ENCODE results near the gene KIF6. TPM values are rescaled to one million over a fixed set of nuclear protein-coding genes. Genes with fewer than 3 reads are reported as not detected.

Gene KIF6
- total RNA-seq, 1 donor from 2014 or later, result not detected

DNA sequence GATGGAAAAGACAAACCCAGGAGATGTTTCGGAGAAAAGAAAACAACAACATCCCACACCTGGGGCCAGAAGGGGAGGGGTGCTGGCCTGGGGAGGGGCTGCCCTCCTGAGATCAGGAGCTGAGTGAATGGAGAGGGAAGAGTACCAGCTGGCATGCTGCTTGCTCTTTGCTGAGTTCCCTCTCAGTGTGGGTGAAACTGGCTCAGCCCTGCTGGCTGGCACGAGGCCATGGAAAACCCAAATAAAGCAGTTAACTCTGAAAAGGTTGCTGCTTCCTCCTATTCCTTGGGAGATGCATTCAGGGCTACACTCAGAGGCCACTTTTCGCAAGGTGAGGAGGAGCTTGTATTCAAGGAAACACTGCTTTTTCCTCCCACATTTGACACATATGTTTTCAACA, 394.7 kb downstream of the KIF6 start:
- no peak for TF ChIP-seq POLR2AphosphoS5 (IDR thresholded peaks at IDR 0.05; ENCODE audit: insufficient read depth in 1 of 2, low read depth in 1 of 2)
- no peak for TF ChIP-seq POLR2A (IDR thresholded peaks at IDR 0.05)
- TF ChIP-seq, protein P1, sequence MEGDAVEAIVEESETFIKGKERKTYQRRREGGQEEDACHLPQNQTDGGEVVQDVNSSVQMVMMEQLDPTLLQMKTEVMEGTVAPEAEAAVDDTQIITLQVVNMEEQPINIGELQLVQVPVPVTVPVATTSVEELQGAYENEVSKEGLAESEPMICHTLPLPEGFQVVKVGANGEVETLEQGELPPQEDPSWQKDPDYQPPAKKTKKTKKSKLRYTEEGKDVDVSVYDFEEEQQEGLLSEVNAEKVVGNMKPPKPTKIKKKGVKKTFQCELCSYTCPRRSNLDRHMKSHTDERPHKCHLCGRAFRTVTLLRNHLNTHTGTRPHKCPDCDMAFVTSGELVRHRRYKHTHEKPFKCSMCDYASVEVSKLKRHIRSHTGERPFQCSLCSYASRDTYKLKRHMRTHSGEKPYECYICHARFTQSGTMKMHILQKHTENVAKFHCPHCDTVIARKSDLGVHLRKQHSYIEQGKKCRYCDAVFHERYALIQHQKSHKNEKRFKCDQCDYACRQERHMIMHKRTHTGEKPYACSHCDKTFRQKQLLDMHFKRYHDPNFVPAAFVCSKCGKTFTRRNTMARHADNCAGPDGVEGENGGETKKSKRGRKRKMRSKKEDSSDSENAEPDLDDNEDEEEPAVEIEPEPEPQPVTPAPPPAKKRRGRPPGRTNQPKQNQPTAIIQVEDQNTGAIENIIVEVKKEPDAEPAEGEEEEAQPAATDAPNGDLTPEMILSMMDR (IDR thresholded peaks at IDR 0.05), result no peak
- H3K27me3 ChIP-seq, result no peaks in the 10 kb centered on the region
- H3K27ac ChIP-seq, result no peak overlapping the region
- no peak for DNase-seq (ENCODE audit: extremely low spot score in 2 of 2)
- H3K9me3 ChIP-seq, result no peaks in the 10 kb centered on the region
- H3K36me3 ChIP-seq, result no peaks in the 10 kb centered on the region
- intact Hi-C loops (cut with DNase I), result no loop called here
- no peaks in the 10 kb centered on the region for H3K4me1 ChIP-seq
- no peak overlapping the region for H3K4me3 ChIP-seq

DNA sequence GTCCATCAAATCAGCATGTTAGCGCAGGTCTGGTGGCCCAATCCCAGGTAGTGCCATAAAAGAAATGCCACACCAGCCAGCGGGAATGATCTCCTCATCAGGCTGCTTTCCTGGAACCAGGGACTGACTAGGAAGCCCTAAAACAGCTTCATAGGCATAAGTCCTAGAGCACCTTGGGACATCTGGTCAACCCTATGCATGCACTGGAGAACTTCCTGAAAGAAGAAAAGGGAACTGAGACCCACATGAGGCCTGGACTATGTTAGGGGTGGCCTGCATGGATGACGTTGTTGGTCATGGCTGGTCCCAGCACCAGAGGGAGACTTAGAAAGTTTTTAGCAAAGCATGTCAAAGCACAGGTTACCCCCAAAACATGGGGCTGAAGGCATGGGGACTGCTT, 395.2 kb downstream of the KIF6 start:
- DNase-seq (ENCODE audit: extremely low spot score in 2 of 2), result no peak
- intact Hi-C loops (cut with DNase I), result no loop called here
- H3K4me3 ChIP-seq, result no peak overlapping the region
- TF ChIP-seq, protein P1 (IDR thresholded peaks at IDR 0.05), result no peak
- no peak overlapping the region for H3K27ac ChIP-seq
- H3K9me3 ChIP-seq, result no peaks in the 10 kb centered on the region
- no peaks in the 10 kb centered on the region for H3K27me3 ChIP-seq
- no peaks in the 10 kb centered on the region for H3K36me3 ChIP-seq
- no peaks in the 10 kb centered on the region for H3K4me1 ChIP-seq

DNA sequence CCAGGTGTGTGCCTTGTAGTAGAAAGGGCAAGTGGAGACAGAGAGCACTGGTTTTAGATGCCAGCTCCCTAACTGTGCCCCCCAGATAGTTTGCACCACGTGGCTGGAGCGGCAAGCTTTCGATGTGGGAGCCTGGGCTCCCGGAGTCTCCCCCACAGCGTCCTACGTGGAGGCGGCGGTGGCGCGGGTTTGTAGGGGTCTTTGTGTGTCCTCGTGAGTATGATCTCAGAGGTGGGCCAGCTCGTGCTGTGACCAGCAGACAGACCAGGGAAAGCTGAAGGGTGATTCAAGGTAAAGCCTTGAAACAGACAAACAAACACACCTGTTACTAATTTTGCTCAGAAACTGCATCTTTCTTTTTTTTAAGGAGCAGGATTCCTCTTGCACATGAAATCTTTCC, 397.1 kb downstream of the KIF6 start:
- intact Hi-C loops (cut with DNase I), result no loop called here
- TF ChIP-seq POLR2A (IDR thresholded peaks at IDR 0.05) (no peak), POLR2AphosphoS5 (IDR thresholded peaks at IDR 0.05; ENCODE audit: insufficient read depth in 1 of 2, low read depth in 1 of 2) (no peak)
- TF ChIP-seq, protein P1 (IDR thresholded peaks at IDR 0.05), result no peak
- no peak for DNase-seq (ENCODE audit: extremely low spot score in 2 of 2)

DNA sequence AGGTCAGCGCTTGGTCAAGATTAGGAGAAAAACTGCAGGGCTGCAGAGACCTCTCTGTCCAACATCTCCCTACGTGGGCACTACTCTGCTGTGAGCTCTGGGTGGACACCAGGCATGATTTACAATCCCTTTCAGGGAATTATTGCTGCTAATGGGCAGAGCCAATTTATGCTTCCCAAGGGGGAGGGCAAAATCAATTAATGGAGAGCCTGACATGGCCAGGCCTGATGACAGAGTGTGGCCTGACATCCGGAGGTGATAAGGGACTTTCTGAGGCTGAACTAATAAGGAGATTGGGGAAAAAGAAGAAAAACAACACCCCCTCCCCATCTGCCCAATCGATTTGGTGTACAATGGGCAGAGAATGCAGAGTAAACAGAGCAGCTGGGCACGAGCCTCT, 397.7 kb downstream of the KIF6 start:
- TF ChIP-seq, protein P1 (IDR thresholded peaks at IDR 0.05), result no peak
- TF ChIP-seq POLR2A (IDR thresholded peaks at IDR 0.05) (no peak), POLR2AphosphoS5 (IDR thresholded peaks at IDR 0.05; ENCODE audit: insufficient read depth in 1 of 2, low read depth in 1 of 2) (no peak)
- no peaks in the 10 kb centered on the region for H3K9me3 ChIP-seq
- intact Hi-C loops (cut with DNase I), result no loop called here

More for the DNA sequence above, 397.1 kb downstream of the KIF6 start:
- Histone ChIP-seq H3K27me3 (no peaks in the 10 kb centered on the region), H3K4me3 (no peak overlapping the region), H3K4me1 (no peaks in the 10 kb centered on the region), H3K27ac (no peak overlapping the region), H3K36me3 (no peaks in the 10 kb centered on the region), H3K9me3 (no peaks in the 10 kb centered on the region)

DNA sequence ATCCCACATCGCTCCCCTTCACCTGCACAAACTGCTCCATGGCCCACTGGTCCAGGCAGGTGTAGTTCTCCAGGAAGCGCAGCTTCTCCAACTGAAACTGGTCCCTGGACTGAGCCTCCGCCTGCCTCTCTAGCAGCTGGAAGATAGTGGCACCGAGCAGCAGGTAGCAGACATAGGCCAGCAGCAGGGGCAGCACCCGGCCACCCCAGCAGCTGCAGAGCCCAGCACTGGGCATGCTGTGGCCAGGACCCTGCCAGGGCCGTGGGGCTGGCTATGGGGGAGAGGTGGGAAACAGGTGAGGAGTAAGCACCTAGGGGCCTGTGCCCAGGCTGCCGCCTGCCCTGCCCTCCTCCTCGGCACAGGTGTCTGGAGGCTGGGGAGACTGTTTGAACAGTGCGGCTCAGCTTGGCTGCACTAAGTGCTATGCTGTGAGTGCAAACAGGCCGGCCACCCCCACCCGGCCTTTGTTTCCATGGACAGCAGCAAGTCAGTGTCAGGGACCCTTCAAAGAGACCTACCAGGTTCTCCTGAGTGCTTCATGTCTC, 402.8 kb downstream of the KIF6 start, which contains the start of gene KCNK16:
TSS of gene KCNK16 (minus strand) at position 397 of the 545 bp plus-strand sequence. CDS start at position 235, 162 bp downstream.
- intact Hi-C loops (cut with DNase I), result no loop called here
- DNase-seq (ENCODE audit: extremely low spot score in 2 of 2), result no peak
- Histone ChIP-seq H3K9me3 (no peaks in the 10 kb centered on the region), H3K36me3 (no peaks in the 10 kb centered on the region), H3K4me3 (no peak within 1 kb of the TSS), H3K4me1 (no peaks in the 10 kb centered on the region), H3K27me3 (no peaks in the 10 kb centered on the region), H3K27ac (no peak within 1 kb of the TSS)
- TF ChIP-seq POLR2A (IDR thresholded peaks at IDR 0.05) (no peak), POLR2AphosphoS5 (IDR thresholded peaks at IDR 0.05; ENCODE audit: insufficient read depth in 1 of 2, low read depth in 1 of 2) (no peak)
- TF ChIP-seq, protein P1 (IDR thresholded peaks at IDR 0.05), result no peak

More for the DNA sequence above, 397.7 kb downstream of the KIF6 start:
- no peaks in the 10 kb centered on the region for H3K36me3 ChIP-seq
- H3K4me1 ChIP-seq, result no peaks in the 10 kb centered on the region
- H3K27me3 ChIP-seq, result no peaks in the 10 kb centered on the region
- no peak overlapping the region for H3K27ac ChIP-seq
- no peak for DNase-seq (ENCODE audit: extremely low spot score in 2 of 2)
- H3K4me3 ChIP-seq, result no peak overlapping the region
